SK-N-SH treated with all-trans-retinoic acid at 6 μM for 48 hours (cell line): ENCODE measurements around the gene DCP2.

Experiments used
- ATAC-seq: fragments of 200-7000 bp; cut with Tn5 transposase; 3 replicates; pipeline ENCODE4 v1.9.1; 2020; ENCODE audit warnings: mild to moderate bottlenecking, moderate library complexity
- ARNTL ChIP-seq: fragments of 450-650 bp; formaldehyde crosslinking; IDR thresholded peaks from 2 replicates; pipeline ENCODE4 v1.5.0; 2020; ENCODE audit warnings: low read depth, mild to moderate bottlenecking, moderate library complexity, borderline replicate concordance
- BACH2 ChIP-seq: fragments of 250-450 bp; sonication (Bioruptor Pico); IDR thresholded peaks from 2 replicates; pipeline ENCODE4 v1.9.0; 2021; ENCODE audit warnings: mild to moderate bottlenecking, borderline replicate concordance
- CREB5 ChIP-seq: fragments of 250-450 bp; sonication (Bioruptor Pico); IDR thresholded peaks from 2 replicates; pipeline ENCODE4 v1.5.1; 2020; ENCODE audit warnings: low read depth, mild to moderate bottlenecking, moderate library complexity
- CSDC2 ChIP-seq: fragments of 250-450 bp; sonication (Bioruptor Pico); IDR thresholded peaks from 2 replicates; pipeline ENCODE4 v1.5.0; 2020; ENCODE audit warnings: mild to moderate bottlenecking, moderate library complexity
- CSRNP3 ChIP-seq: fragments of 250-450 bp; sonication (Bioruptor Pico); IDR thresholded peaks from 2 replicates; pipeline ENCODE4 v1.5.1; 2021; ENCODE audit warnings: mild to moderate bottlenecking, moderate library complexity
- ESRRG ChIP-seq: fragments of 250-450 bp; sonication (Bioruptor Pico); IDR thresholded peaks from 2 replicates; pipeline ENCODE4 v1.6.1; 2021; ENCODE audit warnings: mild to moderate bottlenecking
- GLIS3 ChIP-seq: fragments of 250-450 bp; sonication (Bioruptor Pico); IDR thresholded peaks from 2 replicates; pipeline ENCODE4 v1.5.0; 2020; ENCODE audit warnings: mild to moderate bottlenecking, moderate library complexity
- ISL1 ChIP-seq: fragments of 250-450 bp; sonication (Bioruptor Pico); IDR thresholded peaks from 2 replicates; pipeline ENCODE4 v2.1.2; 2022; ENCODE audit warnings: mild to moderate bottlenecking, moderate library complexity
- PATZ1 ChIP-seq: fragments of 250-450 bp; sonication (Bioruptor Pico); IDR thresholded peaks from 2 replicates; pipeline ENCODE4 v1.8.0; 2020; ENCODE audit warnings: mild to moderate bottlenecking, moderate library complexity, borderline replicate concordance
- POU6F1 ChIP-seq: fragments of 250-450 bp; sonication (Bioruptor Pico); IDR thresholded peaks from 2 replicates; pipeline ENCODE4 v1.8.0; 2021; ENCODE audit warnings: low read depth, mild to moderate bottlenecking, moderate library complexity, borderline replicate concordance
- PPARA ChIP-seq: fragments of 250-450 bp; sonication (Bioruptor Pico); IDR thresholded peaks from 2 replicates; pipeline ENCODE4 v1.5.0; 2020; ENCODE audit warnings: mild to moderate bottlenecking, borderline replicate concordance
- RARB ChIP-seq: fragments of 250-450 bp; sonication (Bioruptor Pico); IDR thresholded peaks from 2 replicates; pipeline ENCODE4 v1.8.0; 2021; ENCODE audit warnings: mild to moderate bottlenecking, moderate library complexity
- SNAI2 ChIP-seq: fragments of 250-450 bp; sonication (Bioruptor Pico); IDR thresholded peaks from 2 replicates; pipeline ENCODE4 v1.5.0; 2020; ENCODE audit warnings: mild to moderate bottlenecking, moderate library complexity
- TOX ChIP-seq: fragments of 250-450 bp; sonication (Bioruptor Pico); IDR thresholded peaks from 2 replicates; pipeline ENCODE4 v1.8.0; 2021; ENCODE audit warnings: mild to moderate bottlenecking, moderate library complexity, borderline replicate concordance
- TSHZ2 ChIP-seq: fragments of 250-450 bp; sonication (Bioruptor Pico); IDR thresholded peaks from 2 replicates; pipeline ENCODE4 v1.5.0; 2020; ENCODE audit warnings: mild to moderate bottlenecking, moderate library complexity
- ZC3H10 ChIP-seq: fragments of 250-450 bp; sonication (Bioruptor Pico); IDR thresholded peaks from 2 replicates; pipeline ENCODE4 v1.5.1; 2021; ENCODE audit warnings: mild to moderate bottlenecking, moderate library complexity
- ZFP3 ChIP-seq: fragments of 250-450 bp; sonication (Bioruptor Pico); IDR thresholded peaks from 2 replicates; pipeline ENCODE4 v1.5.0; 2020; ENCODE audit warnings: mild to moderate bottlenecking, moderate library complexity
- ZFP30 ChIP-seq: fragments of 450-650 bp; formaldehyde crosslinking; IDR thresholded peaks from 2 replicates; pipeline ENCODE4 v1.5.0; 2022; ENCODE audit warnings: mild to moderate bottlenecking, moderate library complexity
- ZNF565 ChIP-seq: fragments of 450-650 bp; formaldehyde crosslinking; conservative IDR thresholded peaks from 2 replicates; pipeline ENCODE4 v1.5.0; 2020; ENCODE audit warnings: low read depth, mild to moderate bottlenecking, moderate library complexity
- ZNF70 ChIP-seq: fragments of 450-650 bp; formaldehyde crosslinking; IDR thresholded peaks from 2 replicates; pipeline ENCODE4 v1.5.0; 2020; ENCODE audit warnings: mild to moderate bottlenecking, moderate library complexity

The DCP2 gene

GRCh38 chr5:112935675-112936074 is 40.9 kb upstream of the DCP2 start:
- TF ChIP-seq ZNF565 (no peak), PPARA (CRISPR knock-in tag) (no peak), SNAI2 (CRISPR knock-in tag) (no peak), POU6F1 (CRISPR knock-in tag) (no peak), BACH2 (no peak), CREB5 (CRISPR knock-in tag) (no peak), ZC3H10 (CRISPR knock-in tag) (no peak), TOX (CRISPR knock-in tag) (no peak), ZFP30 (CRISPR knock-in tag) (no peak), ZFP3 (no peak), CSDC2 (CRISPR knock-in tag) (no peak), ZNF70 (CRISPR knock-in tag) (no peak), CSRNP3 (CRISPR knock-in tag) (no peak), ARNTL (CRISPR knock-in tag) (no peak), GLIS3 (CRISPR knock-in tag) (no peak), ESRRG (CRISPR knock-in tag) (no peak), RARB (CRISPR knock-in tag) (no peak)
- ATAC-seq, result no peak

- TF ChIP-seq ZFP3, result no peak
- no peak for TF ChIP-seq ESRRG (CRISPR knock-in tag)
- no peak for TF ChIP-seq PATZ1
- TF ChIP-seq, all 23 proteins: peak for 0
- no peak for ATAC-seq
Measured at GRCh38 chr5:112938286-112938685, 38.3 kb upstream of the DCP2 start.

- ATAC-seq, result no peak
- no peak for TF ChIP-seq ZFP3
- no peak for TF ChIP-seq ZNF70 (CRISPR knock-in tag)
- no peak for TF ChIP-seq CSDC2 (CRISPR knock-in tag)
Measured at GRCh38 chr5:112940670-112941069, 35.9 kb upstream of the DCP2 start.

GRCh38 chr5:112948458-112948857 is 28.1 kb upstream of the DCP2 start:
- TF ChIP-seq TSHZ2 (CRISPR knock-in tag) (no peak), ISL1 (CRISPR knock-in tag) (peak; percentile 65), PPARA (CRISPR knock-in tag) (no peak), PATZ1 (no peak)
- TF ChIP-seq, all 23 proteins: peak for 1
- ATAC-seq, result no peak
